ENCODE measurements around the gene ATXN1. TPM values are rescaled to one million over a fixed set of nuclear protein-coding genes. Genes with fewer than 3 reads are reported as not detected.
A peak's percentile ranks its signal among the peaks of the same experiment; 100 is the strongest.

The ATXN1 gene
- total RNA-seq, 1 donor from 2014 or later, result 71.2 TPM

DNA sequence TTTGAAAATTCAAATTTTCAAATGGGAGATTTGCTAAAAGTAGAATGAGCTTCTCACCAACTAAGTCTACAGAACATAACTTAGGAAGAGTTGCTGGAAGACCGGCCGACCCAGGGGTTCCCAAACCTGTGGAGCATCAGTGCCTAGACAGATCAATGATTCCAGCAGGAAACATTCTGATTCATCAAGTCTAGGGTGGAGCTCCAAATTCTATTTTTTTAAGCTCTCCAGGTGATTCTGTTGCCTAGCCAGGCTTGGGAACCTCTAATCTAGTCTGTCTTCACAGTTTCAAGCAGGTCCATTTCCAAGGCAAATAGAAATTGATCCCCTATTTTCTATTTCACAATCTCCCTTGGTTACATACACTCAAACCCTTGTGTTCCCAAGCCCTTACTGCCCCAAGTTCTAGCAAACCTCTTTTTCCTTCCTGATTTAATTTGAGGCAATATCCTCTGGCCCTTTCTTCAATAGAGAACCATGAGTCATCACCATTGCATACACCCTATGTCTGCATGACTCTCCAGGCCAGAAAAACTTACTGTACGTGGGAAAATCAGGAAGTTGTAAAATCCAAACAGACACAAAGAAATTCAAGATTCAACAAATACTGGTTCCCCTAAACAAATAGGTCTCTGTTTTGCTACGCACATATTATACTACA lies 8.9 kb downstream of the ATXN1 start:
- Histone ChIP-seq H3K9me3 (no peaks in the 10 kb centered on the region), H3K4me1 (peaks cover 50% of the 10 kb centered on the region), H3K27me3 (no peaks in the 10 kb centered on the region), H3K27ac (peak overlapping the region; percentile 8), H3K36me3 (no peaks in the 10 kb centered on the region), H3K4me3 (no peak overlapping the region)
- intact Hi-C loops (cut with DNase I), result no loop called here
- ATAC-seq (peak; percentile 92), DNase-seq (no peak)
- TF ChIP-seq, protein P1, sequence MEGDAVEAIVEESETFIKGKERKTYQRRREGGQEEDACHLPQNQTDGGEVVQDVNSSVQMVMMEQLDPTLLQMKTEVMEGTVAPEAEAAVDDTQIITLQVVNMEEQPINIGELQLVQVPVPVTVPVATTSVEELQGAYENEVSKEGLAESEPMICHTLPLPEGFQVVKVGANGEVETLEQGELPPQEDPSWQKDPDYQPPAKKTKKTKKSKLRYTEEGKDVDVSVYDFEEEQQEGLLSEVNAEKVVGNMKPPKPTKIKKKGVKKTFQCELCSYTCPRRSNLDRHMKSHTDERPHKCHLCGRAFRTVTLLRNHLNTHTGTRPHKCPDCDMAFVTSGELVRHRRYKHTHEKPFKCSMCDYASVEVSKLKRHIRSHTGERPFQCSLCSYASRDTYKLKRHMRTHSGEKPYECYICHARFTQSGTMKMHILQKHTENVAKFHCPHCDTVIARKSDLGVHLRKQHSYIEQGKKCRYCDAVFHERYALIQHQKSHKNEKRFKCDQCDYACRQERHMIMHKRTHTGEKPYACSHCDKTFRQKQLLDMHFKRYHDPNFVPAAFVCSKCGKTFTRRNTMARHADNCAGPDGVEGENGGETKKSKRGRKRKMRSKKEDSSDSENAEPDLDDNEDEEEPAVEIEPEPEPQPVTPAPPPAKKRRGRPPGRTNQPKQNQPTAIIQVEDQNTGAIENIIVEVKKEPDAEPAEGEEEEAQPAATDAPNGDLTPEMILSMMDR (IDR thresholded peaks at IDR 0.05), result no peak

DNA sequence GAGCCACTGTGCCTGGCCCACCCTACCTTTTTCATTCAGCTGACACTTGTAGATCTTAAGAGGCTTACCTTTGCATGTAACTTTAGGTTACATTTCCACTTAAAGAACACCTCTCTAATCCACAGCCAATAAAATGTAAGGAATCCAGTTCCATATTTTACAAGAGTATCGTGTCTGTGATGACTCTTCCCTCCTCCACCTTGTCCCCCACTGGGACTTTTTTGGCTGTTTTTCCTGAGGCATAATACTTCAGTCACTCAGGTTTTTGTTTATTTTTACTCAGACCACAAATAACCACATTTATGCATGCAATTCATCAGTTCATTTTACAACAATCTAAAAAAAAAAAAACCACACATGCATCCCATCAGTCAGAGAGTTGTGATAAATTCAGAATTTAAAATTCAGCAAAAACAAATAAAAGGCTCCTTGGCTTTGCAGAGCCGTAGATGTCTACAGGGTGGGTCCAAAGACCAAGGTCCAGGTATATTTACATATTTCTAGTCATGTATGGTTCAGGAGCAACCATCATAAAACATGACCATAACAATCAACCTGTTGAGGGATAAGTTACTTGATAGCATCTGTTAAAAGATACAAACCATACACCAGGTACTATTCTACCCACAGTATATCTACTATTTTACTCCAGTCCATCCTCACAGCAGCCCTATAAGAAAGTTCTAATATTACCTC lies 9.9 kb downstream of the ATXN1 start:
- peaks cover 6% of the 10 kb centered on the region for H3K36me3 ChIP-seq
- H3K9me3 ChIP-seq, result no peaks in the 10 kb centered on the region
- no peak overlapping the region for H3K27ac ChIP-seq
- H3K4me1 ChIP-seq, result peaks cover 53% of the 10 kb centered on the region
- TF ChIP-seq, protein P1 (IDR thresholded peaks at IDR 0.05), result no peak
- ATAC-seq, result no peak
- no peak overlapping the region for H3K4me3 ChIP-seq
- intact Hi-C loops (cut with DNase I), result no loop called here
- no peaks in the 10 kb centered on the region for H3K27me3 ChIP-seq
- DNase-seq, result no peak

DNA sequence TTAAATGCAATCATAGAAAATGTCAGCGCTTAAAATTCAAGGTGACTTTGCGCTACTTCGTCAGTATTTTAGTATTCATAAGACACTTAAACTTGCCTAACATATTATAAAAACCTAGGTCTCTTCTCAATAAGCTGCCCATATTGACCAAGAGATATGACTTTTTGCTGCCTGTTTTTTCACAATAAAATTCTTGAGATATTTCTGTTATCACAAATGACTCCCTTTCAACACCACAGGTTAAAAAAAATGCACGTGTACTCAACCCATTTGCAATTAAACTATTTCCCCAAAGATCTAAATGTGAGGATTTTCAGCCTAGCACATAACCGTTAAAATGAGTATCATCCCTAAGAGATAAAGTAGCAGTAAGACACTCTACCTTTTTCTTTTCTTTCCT lies 10.7 kb downstream of the ATXN1 start:
- H3K27me3 ChIP-seq, result no peaks in the 10 kb centered on the region
- H3K27ac ChIP-seq, result no peak overlapping the region
- TF ChIP-seq, protein P1 (IDR thresholded peaks at IDR 0.05), result no peak
- intact Hi-C loops (cut with DNase I), result no loop called here
- no peak for ATAC-seq
- no peak for DNase-seq
- H3K36me3 ChIP-seq, result peaks cover 8% of the 10 kb centered on the region
- H3K9me3 ChIP-seq, result no peaks in the 10 kb centered on the region
- peaks cover 51% of the 10 kb centered on the region for H3K4me1 ChIP-seq
- H3K4me3 ChIP-seq, result no peak overlapping the region

DNA sequence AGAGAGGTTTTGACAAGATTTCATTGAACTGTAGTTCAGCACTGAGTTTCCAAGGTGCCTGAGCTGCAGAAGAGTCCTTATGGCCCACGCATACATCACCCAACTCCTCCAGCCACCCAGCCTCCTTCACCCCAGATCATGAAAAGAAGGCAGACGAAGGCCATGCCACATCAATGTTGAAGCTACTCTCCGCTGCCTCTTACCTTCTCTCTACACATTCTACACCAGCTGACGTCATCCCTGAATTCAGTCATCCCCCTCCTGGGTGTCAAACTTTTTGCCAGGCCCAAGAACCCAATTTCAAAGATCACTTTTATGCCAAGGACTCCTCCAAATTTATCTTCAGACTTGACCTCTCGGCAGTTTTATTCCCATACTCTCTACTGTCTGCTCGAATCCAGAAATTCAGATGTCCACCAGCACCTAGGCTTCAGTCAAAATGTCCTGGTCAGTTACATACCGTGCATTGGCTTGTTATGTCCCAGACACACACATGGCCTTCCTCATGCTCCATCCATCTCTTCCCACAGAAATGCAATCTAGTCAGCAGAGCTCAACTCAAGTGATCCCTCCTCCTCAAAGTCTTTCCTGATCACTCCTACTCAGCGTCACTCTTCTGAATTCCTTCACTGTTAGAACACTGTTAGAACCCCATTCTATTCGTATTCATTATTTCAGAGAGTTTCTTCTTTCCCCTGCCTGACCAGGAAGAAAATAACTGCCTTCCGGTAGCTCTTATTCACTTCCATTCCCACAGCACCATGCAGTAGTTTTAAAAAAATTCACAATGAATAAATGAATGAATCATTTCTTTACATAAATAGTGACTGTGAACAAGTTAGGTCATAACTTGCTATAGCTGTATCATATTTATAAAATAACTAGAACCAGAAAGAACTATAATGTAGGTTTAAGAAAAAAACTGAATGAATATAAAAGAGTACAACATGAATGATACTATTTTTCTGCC lies 11.5 kb downstream of the ATXN1 start:
- no peaks in the 10 kb centered on the region for H3K9me3 ChIP-seq
- H3K4me3 ChIP-seq, result no peak overlapping the region
- TF ChIP-seq, protein P1 (IDR thresholded peaks at IDR 0.05), result no peak
- DNase-seq (no peak), ATAC-seq (no peak)
- intact Hi-C loops (cut with DNase I), result no loop called here
- peaks cover 8% of the 10 kb centered on the region for H3K36me3 ChIP-seq
- H3K27ac ChIP-seq, result no peak overlapping the region
- no peaks in the 10 kb centered on the region for H3K27me3 ChIP-seq
- peaks cover 47% of the 10 kb centered on the region for H3K4me1 ChIP-seq

DNA sequence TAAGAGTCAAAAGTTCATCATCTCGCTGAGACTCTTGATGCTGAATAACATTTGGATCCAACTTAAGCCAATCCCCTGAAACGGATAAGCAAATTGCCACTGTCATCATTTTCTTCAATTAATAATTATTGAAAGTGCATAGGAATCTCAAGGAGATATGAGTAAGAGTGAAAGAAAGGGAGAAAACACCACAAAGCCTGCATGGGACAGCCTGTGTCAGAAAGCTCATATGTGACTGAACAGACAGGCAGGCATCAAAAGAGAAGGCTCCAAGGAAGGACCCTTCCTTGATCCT lies 13.3 kb downstream of the ATXN1 start:
- TF ChIP-seq, protein P1 (IDR thresholded peaks at IDR 0.05), result no peak
- ATAC-seq, result no peak
- intact Hi-C loops (cut with DNase I), result no loop called here
- Histone ChIP-seq H3K9me3 (no peaks in the 10 kb centered on the region), H3K27me3 (no peaks in the 10 kb centered on the region), H3K27ac (peak overlapping the region; percentile 39), H3K36me3 (peaks cover 11% of the 10 kb centered on the region), H3K4me3 (no peak overlapping the region), H3K4me1 (peaks cover 51% of the 10 kb centered on the region)
- DNase-seq, result no peak

Data from upper lobe of right lung (tissue), 1 donor.